Effector memory CD4-positive, alpha-beta T cell (primary cell): ENCODE data around the gene NEURL1B.
"Not testable (repeated sequence)": the region's sequence is repeated elsewhere in the genome, so short reads cannot be mapped to it uniquely, and the experiment has no call there.

Source experiments
- DNase-seq, 3 donors: peaks; one replicate each; pipeline ENCODE4 v3.0.0-alpha.2; 2020
- H3K27ac ChIP-seq: 2 replicates; pipeline ENCODE4 v1.7.0; 2013; ENCODE audit warnings: mild to moderate bottlenecking, low read length, moderate library complexity; ENCODE audit not compliant: insufficient read depth, poor library complexity, severe bottlenecking
- H3K27me3 ChIP-seq: replicated peaks from 2 replicates; pipeline ENCODE4 v1.7.0; 2013; ENCODE audit warnings: mild to moderate bottlenecking, low read length; ENCODE audit not compliant: insufficient read depth, control insufficient read depth, poor library complexity, severe bottlenecking
- H3K36me3 ChIP-seq: 2 replicates; pipeline ENCODE4 v1.7.0; 2013; ENCODE audit warnings: mild to moderate bottlenecking, low read length, moderate library complexity; ENCODE audit not compliant: control insufficient read depth, insufficient read depth
- H3K4me1 ChIP-seq: 2 replicates; pipeline ENCODE4 v1.7.0; 2013; ENCODE audit warnings: low read length, mild to moderate bottlenecking; ENCODE audit not compliant: control insufficient read depth, insufficient read depth, poor library complexity, severe bottlenecking
- H3K4me3 ChIP-seq: 2 replicates; pipeline ENCODE4 v1.7.0; 2013; ENCODE audit warnings: low read length, low read depth, mild to moderate bottlenecking; ENCODE audit not compliant: insufficient read depth, poor library complexity, severe bottlenecking
- H3K9me3 ChIP-seq: 2 replicates; pipeline ENCODE4 v1.7.0; 2013; ENCODE audit warnings: mild to moderate bottlenecking, low read length, moderate library complexity; ENCODE audit not compliant: control insufficient read depth

NEURL1B gene

DNA sequence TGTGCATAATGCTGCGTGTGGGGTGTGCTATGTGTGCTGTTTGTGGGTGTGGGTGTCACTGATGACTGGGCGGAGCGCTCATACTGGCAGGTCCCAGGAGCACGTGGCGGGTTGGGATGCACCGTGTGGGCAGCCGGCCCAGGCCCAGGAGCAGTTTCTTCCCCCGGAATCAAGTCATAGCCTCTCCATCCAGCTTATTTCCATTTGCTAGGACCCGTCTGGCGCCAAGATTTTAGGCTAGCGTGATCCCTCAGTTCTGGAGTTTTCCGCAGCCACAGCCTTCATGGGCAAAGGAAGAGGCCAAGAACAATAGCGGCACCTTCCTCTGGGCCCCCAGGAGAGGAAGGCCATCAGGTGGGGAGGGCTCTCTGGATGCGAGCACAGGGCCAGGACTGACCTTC, 43.3 kb upstream of the NEURL1B start:
- no peak for DNase-seq
- Histone ChIP-seq H3K36me3 (no peaks in the 10 kb centered on the region), H3K4me1 (no peaks in the 10 kb centered on the region), H3K27me3 (no peaks in the 10 kb centered on the region), H3K9me3 (no peaks in the 10 kb centered on the region), H3K27ac (no peak overlapping the region), H3K4me3 (no peak overlapping the region)

GRCh38 chr5:172598251-172599203, 42.5 kb upstream of the NEURL1B start:
- no peaks in the 10 kb centered on the region for H3K36me3 ChIP-seq
- no peak overlapping the region for H3K4me3 ChIP-seq
- no peaks in the 10 kb centered on the region for H3K9me3 ChIP-seq
- H3K27ac ChIP-seq = no peak overlapping the region
- DNase-seq = no peak
- H3K4me1 ChIP-seq = no peaks in the 10 kb centered on the region
- no peaks in the 10 kb centered on the region for H3K27me3 ChIP-seq

DNA sequence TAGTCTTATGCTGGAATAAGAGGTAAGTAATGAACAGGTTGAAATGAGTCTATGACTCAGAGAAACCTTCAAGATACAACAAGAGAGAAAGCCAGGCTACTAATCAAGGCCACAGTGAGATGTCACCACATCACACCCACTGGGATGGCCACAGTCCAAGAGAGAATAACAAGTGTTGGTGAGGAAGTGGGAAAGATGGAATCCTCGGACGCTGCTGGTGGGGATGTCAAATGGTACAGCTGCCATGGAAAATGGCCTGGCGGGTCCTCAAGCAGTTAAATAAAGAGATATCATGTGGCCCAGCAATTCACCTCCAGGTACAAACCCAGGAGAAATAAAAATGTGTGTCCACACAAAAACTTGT, 41.9 kb upstream of the NEURL1B start:
- Histone ChIP-seq H3K4me3 (no peak overlapping the region), H3K9me3 (no peaks in the 10 kb centered on the region), H3K27me3 (no peaks in the 10 kb centered on the region), H3K36me3 (no peaks in the 10 kb centered on the region), H3K4me1 (no peaks in the 10 kb centered on the region), H3K27ac (no peak overlapping the region)
- DNase-seq = no peak

DNA sequence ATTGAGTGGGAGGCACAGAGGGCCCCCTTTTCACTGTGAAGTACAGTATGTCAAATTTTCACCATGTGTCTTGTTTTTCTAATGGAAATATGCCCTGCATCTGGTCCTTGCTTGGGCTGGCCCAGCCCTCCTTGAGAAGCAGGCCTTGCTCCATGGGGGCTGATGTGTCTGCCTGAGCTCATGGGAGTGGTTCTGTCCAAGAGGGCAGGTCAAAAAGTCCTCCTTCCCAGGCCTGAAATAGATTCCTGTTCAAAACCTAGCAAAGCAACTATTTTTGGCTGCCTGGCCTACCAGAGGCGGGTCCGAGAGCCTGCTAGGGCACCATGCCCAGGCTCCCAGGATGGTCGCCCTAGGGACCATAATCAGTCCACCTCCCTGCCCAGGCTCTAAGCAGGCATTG, 40.5 kb upstream of the NEURL1B start:
- Histone ChIP-seq H3K27me3 (no peaks in the 10 kb centered on the region), H3K36me3 (no peaks in the 10 kb centered on the region), H3K4me1 (no peaks in the 10 kb centered on the region), H3K9me3 (no peaks in the 10 kb centered on the region), H3K4me3 (no peak overlapping the region), H3K27ac (no peak overlapping the region)
- no peak for DNase-seq

- not testable (repeated sequence) for H3K9me3 ChIP-seq, H3K4me1 ChIP-seq, H3K27me3 ChIP-seq, H3K27ac ChIP-seq, DNase-seq, H3K36me3 ChIP-seq, H3K4me3 ChIP-seq
These were observed 39.5 kb upstream of the NEURL1B start for GRCh38 chr5:172601576-172601975.

DNA sequence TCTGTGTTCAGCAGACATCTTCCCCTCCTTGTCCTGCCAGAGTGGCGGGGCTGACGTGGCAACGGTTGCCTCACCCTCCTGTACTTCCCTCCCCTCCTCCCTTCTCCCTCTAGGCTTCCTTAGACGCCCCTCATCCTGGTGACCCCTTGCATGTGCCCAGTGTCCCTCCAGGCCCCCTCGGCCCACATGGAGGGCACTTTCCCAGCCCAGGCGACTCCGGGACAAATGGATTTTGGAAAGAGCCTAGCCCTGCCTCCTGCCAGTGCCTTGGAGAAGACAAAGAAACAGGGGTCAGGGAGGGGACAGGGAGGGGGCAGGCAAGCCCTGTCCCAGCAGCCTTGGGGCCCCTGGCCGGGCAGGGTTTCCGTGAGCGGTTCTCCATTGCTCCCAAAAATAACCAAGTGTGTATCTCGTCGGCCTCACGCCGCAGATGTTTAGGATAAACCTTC, 38.3 kb upstream of the NEURL1B start:
- no peak for DNase-seq
- Histone ChIP-seq H3K4me1 (no peaks in the 10 kb centered on the region), H3K4me3 (no peak overlapping the region)

DNA sequence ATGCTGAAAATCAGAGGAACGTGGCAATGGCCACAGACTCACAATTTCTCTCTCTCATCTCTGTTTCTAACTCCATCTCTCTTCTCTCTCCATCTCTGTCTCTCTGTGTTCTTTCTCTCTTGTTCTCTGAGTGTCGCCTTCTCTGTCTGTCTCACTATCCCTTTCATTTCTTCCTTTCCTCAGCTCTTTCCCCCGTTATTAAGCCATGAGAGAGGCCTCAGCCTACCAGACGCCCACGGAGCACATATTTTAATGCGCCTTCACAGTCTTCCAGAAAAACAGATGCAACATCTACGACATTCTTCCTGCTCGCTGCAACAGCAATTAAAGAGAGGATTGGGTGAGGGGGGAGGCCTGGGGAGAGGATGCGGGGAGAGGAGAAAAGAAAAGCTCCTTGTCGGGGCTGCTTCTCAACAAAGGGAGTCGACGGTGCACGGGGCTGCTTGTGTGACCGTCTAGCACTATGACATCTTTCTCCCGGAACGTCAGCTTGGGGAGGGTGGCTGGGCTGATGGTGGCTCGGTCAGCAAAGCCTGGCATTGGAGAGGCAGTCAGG, 37.7 kb upstream of the NEURL1B start:
- Histone ChIP-seq H3K27me3 (no peaks in the 10 kb centered on the region), H3K36me3 (no peaks in the 10 kb centered on the region), H3K4me1 (no peaks in the 10 kb centered on the region), H3K9me3 (no peaks in the 10 kb centered on the region), H3K27ac (no peak overlapping the region), H3K4me3 (no peak overlapping the region)
- DNase-seq = no peak

More for the DNA sequence above, 38.3 kb upstream of the NEURL1B start:
- Histone ChIP-seq H3K27me3 (no peaks in the 10 kb centered on the region), H3K27ac (no peak overlapping the region), H3K9me3 (no peaks in the 10 kb centered on the region), H3K36me3 (no peaks in the 10 kb centered on the region)

GRCh38 chr5:172605466-172605865, 35.6 kb upstream of the NEURL1B start:
- no peak for DNase-seq
- Histone ChIP-seq H3K27me3 (no peaks in the 10 kb centered on the region), H3K4me1 (no peaks in the 10 kb centered on the region), H3K27ac (no peak overlapping the region), H3K9me3 (no peaks in the 10 kb centered on the region), H3K4me3 (no peak overlapping the region), H3K36me3 (no peaks in the 10 kb centered on the region)

DNA sequence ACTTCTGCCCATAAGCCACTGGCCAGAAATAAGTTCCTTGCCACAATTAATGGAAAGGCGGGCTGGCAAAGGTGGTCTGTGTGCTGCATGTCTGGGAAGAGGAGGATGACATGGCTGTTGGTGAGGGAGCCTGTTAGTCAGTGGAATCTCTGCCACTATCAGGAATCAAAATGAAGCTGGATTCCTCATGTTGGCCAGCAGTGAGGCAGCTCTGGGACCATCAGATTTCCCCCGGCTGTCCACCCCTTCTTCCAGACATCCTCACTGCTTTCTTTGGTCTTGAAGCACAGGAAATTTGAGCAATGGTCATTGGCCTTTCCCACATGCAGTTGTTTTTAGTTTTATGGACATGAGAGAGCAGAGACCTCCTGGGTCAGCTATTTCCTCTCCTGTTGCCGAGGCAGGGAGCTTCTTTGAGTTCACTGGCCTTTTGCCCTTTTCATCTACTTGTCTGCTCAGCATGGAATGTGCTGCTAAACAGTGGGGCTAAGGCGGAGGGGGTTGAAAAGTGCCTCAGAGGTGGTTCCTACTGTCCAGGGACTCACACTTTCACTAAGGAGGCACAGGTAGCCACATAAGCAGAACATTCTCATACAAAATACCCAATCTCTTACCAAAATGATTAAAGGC, 34.8 kb upstream of the NEURL1B start:
- H3K27ac ChIP-seq = no peak overlapping the region
- no peaks in the 10 kb centered on the region for H3K36me3 ChIP-seq
- H3K4me1 ChIP-seq = no peaks in the 10 kb centered on the region
- H3K9me3 ChIP-seq = no peaks in the 10 kb centered on the region
- H3K4me3 ChIP-seq = no peak overlapping the region
- DNase-seq = no peak
- no peaks in the 10 kb centered on the region for H3K27me3 ChIP-seq

DNA sequence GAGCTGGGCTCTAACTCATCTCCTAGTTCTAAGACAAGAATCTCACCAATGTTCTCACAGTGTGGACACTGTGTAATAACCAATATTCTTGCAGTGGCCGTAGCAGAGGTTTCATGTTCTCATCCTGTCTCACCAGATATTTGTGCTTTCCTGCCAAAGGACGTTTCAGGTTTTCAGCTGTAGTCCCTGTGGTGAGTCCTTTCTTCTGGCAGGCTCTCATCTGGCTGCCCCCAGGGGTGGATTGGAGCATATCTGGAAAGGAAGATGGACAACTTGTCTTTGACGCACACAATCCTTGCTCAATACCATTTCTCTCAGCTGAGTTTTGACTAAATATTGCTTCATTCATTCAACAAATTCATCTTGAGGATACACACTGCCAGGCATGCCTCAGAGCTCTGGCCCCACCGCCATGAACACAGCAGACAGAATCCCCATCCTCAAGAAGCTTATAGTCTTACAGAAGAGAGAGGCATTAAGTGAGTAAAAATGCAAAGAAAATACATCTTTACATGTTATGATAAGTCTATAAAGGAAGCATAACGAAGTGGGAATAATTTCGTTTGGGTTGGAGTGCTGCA, 33.8 kb upstream of the NEURL1B start:
- no peak for DNase-seq
- Histone ChIP-seq H3K9me3 (no peaks in the 10 kb centered on the region), H3K27me3 (no peaks in the 10 kb centered on the region), H3K4me3 (no peak overlapping the region), H3K27ac (no peak overlapping the region), H3K36me3 (no peaks in the 10 kb centered on the region), H3K4me1 (no peaks in the 10 kb centered on the region)
